Myocyte (in vitro differentiated cells): Measurements from ENCODE around the gene ZFAND6. TPM values are rescaled to one million over a fixed set of nuclear protein-coding genes. Genes with fewer than 3 reads are reported as not detected.

Experiments
- DNase-seq: peaks from one replicate; pipeline ENCODE4 v3.0.0-alpha.2; 2012; ENCODE audit warnings: low read depth
- total RNA-seq: library from RNA; depleted of rRNA; stranded (reverse); fragments of >200 nt; gene quantifications from 2 replicates; pipeline ENCODE4 v1.2.3, GENCODE V29; 2014

ZFAND6 gene
- total RNA-seq, 1 donor from 2014 or later, result 264 TPM

- DNase-seq, result no peak
Measured at GRCh38 chr15:80049046-80049445, 10.4 kb upstream of the ZFAND6 start.

- no peak for DNase-seq
Measured at GRCh38 chr15:80052597-80053304, 6.7 kb upstream of the ZFAND6 start.

- DNase-seq, result no peak
Measured at GRCh38 chr15:80055933-80056332, 3.5 kb upstream of the ZFAND6 start.

- DNase-seq, result no peak
Measured at GRCh38 chr15:80058044-80058443, 1.4 kb upstream of the ZFAND6 start.

- peak; percentile 79 for DNase-seq
Measured at GRCh38 chr15:80059786-80060355, 395 bp downstream of the ZFAND6 start.

- peak; percentile 38 for DNase-seq
Measured at GRCh38 chr15:80060356-80061006, 1.0 kb downstream of the ZFAND6 start.

- DNase-seq, result no peak
Measured at GRCh38 chr15:80061582-80061981, 2.1 kb downstream of the ZFAND6 start.

GRCh38 chr15:80066912-80067311 is 7.4 kb downstream of the ZFAND6 start:
- DNase-seq, result no peak

GRCh38 chr15:80068578-80068977 is 9.1 kb downstream of the ZFAND6 start:
- no peak for DNase-seq

- no peak for DNase-seq
Measured at GRCh38 chr15:80070840-80071239, 11.4 kb downstream of the ZFAND6 start.

- no peak for DNase-seq
Measured at GRCh38 chr15:80071652-80072051, 12.2 kb downstream of the ZFAND6 start.

- DNase-seq, result peak; percentile 89
Measured at GRCh38 chr15:80072285-80072994, 13.0 kb downstream of the ZFAND6 start.

- DNase-seq, result no peak
Measured at GRCh38 chr15:80073197-80073596, 13.7 kb downstream of the ZFAND6 start.

- no peak for DNase-seq
Measured at GRCh38 chr15:80076321-80077318, 17.1 kb downstream of the ZFAND6 start.

- DNase-seq, result no peak
Measured at GRCh38 chr15:80081390-80081789, 21.9 kb downstream of the ZFAND6 start.

GRCh38 chr15:80087104-80087503 is 27.6 kb downstream of the ZFAND6 start:
- no peak for DNase-seq

GRCh38 chr15:80090041-80090440 is 30.6 kb downstream of the ZFAND6 start:
- no peak for DNase-seq

GRCh38 chr15:80090879-80091503 is 31.5 kb downstream of the ZFAND6 start:
- no peak for DNase-seq

- no peak for DNase-seq
Measured at GRCh38 chr15:80093854-80094418, 34.5 kb downstream of the ZFAND6 start.

- no peak for DNase-seq
Measured at GRCh38 chr15:80095511-80095910, 36.0 kb downstream of the ZFAND6 start.
